ENCODE data around the gene CA12. TPM values are rescaled to one million over a fixed set of nuclear protein-coding genes. Genes with fewer than 3 reads are reported as not detected.
A peak's percentile ranks its signal among the peaks of the same experiment; 100 is the strongest.

Gene CA12
- polyA plus RNA-seq, 5 donors = 1.8 to 6.4 (median 2.1) TPM

GRCh38 chr15:63379492-63380150 is 2.0 kb downstream of the CA12 start:
- DNase-seq = no peak

DNA sequence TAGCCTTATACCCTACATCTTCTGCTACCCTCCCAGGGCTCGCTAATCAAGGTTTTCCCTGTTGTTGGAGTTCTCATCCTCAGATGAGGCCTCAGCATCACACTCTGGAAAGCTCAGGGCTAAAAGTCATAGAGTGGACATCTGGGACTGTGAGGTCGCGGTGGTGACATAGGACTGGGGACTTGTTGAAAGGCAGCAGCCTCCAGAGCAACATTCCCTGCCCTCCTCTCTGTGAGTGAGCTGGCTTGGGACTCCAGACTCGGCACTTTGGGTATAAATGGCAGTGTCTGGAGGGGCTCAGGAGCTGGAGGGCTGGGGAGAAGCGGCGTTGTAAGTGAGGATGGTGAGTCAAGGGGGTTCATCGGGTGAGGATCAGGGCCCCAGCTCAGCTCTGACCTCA is 2.7 kb downstream of the CA12 start:
- no peak for DNase-seq

- peak; percentile 59 to 74 for DNase-seq
Observed at GRCh38 chr15:63374686-63375520, 6.7 kb downstream of the CA12 start.

DNA sequence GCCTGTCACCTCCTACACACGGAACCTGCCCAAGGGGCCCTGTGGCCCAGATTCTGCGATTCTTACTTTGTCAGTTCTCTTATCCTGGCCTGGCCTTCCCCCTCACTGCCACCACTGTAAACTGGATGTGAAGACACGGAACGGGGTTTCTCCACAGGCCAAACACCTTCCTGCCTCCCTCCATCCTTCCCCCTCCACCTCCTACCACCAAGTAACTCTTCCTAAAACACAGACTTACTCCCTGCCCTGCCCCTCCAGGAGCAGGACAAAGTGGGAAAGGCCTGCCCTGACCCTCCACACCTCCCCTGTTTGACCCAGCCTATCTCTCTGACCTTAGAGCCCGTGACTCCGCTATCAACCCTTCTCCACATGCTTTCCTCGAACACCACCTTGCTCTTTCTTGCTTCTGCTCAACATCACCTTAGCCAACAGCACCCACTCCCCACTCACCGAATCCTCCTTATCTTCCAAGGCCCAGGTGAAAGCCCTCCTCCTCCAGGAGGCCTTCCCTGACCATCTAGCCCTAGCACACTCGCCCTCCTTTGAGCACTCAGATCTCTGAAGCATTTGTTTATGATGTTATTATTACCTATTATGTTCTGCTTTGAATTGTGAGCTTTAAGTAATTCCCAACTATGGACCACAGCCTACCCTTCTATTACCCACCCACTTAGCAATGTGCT is 7.6 kb downstream of the CA12 start:
- no peak for DNase-seq

DNA sequence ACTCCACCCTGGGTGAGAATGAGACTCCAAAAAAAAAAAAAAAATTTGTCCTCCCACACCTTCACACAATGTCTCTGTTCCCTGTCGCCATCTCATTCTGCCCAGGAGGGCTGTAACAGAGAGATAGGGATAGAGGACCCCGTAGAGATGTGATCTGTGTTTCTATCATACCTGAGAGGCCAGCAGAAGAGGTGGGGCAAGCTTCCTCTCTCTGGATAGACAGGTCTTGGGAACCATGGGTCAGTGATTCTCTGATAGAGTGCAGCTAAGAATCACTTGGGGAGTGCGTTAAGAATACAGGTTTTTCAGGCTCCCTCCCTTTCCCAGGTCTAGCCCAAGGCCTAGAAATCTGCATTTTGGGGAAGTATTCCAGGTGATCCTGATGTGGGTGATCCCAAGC is 8.3 kb downstream of the CA12 start:
- no peak for DNase-seq

- DNase-seq = no peak
Observed at GRCh38 chr15:63372753-63373152, 8.9 kb downstream of the CA12 start.

DNA sequence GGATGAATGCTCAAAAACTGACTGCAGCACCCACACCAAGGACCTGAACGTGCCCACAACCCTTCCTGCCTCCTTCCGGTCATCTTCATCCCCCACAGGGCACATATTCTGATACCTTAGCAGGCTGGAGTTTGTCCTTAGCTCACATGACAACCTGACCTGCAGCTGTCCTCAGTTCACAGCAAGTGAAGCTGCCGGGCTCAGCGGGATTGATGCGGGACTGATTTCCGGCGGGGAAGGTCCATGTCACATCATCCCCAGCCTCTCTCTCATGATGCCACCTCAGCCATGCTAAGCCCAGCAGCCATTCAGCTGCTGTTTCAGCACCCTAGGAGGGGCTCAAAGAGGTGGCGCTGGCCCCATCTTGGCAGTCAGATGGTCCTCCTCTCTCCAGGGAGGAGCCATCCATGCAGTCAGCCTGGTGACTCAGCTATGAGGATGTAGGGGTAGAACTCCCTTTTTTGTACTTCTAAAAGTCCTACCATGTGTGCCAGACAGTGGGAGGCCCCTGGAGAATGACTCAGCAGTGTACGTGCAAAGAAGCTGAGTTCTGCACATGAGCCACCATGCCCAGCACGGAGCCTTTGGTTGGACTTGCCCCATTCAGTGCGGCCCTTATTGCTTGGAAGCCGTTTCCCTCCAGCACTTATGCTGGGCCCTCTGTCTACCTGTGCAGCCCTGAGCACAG is 9.5 kb downstream of the CA12 start:
- DNase-seq = no peak

DNA sequence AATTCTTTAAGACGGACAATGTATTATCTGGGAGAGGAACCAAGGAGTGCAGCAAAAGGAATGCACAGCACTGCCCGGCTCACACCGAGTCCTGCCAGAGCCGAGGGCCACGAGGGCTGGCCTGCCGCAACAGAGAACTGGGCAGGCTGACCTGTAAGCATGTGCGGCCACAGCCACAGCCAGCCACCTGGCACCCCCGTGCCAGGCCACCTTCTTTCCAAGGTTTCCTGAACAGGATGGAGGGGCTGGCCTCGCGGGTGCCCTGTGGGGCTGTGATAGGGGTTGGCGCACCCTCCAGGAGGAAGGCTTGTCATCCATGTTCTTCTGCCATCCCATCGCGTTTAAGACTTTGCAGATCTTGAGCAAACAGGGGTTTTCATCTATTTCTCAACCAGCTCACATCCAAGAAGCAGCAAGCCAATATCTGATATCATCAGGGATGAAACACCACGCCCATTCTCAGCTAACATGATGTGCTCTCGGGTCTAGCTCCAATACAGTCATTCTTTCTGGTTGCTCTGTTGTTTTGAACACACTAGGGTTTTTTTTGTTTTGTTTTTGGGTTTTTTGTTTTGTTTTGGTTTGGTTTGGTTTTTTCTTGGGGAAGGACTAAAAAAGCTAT is 10.2 kb downstream of the CA12 start:
- DNase-seq = no peak

- DNase-seq = no peak
Observed at GRCh38 chr15:63370764-63371163, 10.9 kb downstream of the CA12 start.

DNA sequence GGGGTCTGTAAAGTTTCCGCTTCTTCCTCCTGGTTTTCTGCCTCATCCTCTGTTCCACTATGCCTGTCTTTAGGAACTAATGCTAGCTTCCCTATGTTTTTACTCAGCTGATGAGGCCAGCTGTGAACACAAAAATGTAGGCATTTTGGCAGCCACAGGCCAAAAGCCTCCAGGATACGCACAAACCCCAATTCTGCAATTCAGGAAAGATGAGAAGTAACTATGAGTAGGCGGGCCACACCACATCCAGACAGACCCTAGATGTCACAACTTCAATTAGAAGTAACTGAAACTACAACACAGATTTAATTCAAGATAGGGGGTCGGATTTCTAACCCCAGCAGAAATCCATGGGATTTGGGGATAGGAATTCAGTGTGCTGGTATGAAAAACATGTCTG is 11.9 kb downstream of the CA12 start:
- no peak for DNase-seq

DNA sequence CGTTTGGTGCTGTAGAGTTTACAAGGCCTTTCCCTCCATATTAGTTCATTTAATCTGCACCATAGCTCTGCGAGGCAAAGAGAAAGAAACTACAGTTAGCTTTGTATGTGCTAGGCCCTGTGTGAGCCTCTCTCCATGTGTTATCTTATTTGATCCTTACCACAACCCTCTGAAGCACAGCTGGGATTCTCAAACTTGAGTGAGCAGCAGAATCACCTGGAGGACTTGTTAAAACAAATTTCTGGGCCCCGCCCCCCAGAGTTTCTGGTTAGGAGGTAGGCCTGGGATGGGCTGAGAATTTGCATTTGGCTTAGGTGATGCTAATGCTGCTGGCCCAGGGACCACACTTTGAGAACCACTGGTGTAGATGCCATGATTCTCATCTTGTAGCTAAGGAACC is 12.3 kb downstream of the CA12 start:
- no peak for DNase-seq

- no peak for DNase-seq
Observed at GRCh38 chr15:63368503-63368902, 13.1 kb downstream of the CA12 start.

DNA sequence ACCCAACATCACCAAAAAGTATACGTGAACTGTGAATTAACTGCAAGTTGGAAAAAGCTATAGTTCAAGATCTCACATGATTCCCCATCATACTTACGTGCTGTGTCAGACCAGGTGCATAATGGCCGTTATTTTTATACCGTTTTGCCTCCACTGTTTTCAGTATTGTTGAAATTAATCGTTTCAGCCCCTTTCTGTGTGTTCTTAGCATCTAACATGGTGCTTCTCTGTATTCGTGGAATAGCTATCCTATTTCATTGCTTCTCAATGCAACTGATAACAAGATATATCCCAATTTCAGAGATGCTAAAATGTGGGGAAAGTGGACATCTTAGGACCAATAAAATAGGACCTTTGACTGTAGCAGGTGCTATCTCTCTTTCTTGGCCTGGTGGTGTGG is 13.7 kb downstream of the CA12 start:
- DNase-seq = no peak

- DNase-seq = no peak
Observed at GRCh38 chr15:63367390-63367789, 14.3 kb downstream of the CA12 start.

DNA sequence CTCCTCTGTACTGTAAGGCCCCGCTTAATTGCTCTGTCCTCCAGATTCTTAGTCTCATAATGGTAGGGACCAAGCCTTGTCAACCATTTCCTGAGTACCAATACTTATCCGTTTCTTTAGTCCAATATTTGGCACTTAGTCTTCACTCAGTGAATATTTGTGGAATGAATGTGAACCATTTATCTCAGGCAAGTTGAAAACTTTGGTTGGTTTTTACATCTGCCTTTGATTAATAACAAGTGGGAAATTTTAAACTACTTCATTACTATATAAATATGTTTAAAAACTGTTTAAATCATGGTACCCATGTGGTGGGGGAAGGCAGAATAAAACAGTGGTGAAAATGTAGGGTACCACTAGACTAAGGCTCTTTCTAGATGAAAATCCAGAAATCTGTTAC is 15.2 kb downstream of the CA12 start:
- DNase-seq = no peak

DNA sequence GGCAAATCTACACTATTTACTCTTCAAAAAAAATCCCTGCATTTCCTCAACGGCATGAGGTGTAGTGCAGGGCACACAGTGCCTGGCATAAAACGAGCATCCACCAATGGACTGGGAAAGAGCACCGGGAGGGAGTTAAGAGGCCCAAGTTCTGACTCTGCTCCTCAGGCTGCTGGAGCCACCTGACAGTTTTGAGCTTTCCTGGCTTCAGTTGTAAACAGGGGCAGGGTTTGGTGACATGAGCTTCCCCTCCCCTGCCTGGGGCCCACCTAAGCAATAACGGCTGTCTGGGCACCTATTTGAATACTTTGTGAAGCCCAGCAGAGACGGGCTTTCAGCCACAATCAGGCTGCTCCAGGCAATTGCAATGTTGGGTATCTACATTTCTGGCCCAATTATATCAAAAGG is 16.4 kb downstream of the CA12 start:
- no peak for DNase-seq

DNA sequence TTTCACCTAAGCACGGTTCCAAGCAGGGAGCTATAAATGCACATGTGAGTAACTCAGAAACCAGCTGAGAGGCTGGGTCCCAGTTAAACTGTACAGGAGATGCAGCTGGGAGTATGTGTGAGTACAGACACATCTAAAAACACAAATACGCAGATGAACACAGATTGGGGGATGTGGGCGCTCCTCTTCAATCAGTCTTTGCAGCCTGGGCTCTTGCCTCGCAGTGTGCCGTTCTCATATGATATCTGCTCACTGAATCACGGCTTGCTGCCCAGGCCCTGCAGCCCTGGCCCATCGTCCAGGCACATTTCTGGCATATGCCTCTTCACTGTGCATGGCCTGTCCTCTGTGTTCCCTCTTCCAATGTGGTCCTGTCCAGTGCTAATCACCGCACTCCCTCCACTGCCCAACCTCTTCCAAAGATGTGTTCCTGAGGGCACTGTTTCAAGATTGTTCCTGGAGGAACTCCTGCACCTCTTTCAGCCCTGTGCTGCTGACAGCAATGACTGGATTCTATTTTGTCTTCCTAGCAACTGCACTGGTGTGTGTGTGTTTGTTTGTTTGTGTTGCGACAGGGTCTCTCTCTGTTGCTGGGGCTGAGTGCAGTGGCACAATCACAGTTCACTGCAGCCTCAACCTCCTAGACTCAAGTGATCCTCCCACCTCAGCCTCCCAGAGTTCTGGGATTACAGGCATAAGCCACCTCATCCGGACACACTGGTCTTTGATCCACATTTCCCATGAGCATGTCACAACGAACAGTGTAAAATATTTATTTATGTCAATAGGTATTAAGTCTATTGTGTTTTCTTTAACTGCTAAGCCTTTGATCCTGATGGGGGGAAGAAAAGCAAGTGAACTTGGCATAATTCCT is 17.0 kb downstream of the CA12 start:
- no peak for DNase-seq

DNA sequence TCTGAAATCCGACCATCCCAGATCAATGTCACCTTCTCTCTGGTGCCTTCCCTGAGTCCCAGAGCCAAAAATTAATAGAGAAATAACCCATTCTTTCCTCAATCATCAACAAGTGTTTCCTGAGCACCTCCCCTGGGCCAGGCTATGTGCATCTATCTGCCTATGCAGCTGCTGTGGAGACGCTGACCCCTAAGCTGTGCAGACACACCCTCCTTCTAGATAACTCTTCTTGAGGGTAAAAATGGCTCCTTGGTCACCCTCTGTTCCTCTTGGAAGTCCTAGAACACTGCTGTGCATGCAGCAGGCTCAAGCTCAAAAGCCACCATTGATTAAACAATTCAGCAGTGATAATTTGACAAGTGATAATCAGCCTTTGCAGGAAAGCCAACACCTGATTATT is 18.4 kb downstream of the CA12 start:
- no peak for DNase-seq

GRCh38 chr15:63362885-63363284 is 18.8 kb downstream of the CA12 start:
- DNase-seq = no peak

DNA sequence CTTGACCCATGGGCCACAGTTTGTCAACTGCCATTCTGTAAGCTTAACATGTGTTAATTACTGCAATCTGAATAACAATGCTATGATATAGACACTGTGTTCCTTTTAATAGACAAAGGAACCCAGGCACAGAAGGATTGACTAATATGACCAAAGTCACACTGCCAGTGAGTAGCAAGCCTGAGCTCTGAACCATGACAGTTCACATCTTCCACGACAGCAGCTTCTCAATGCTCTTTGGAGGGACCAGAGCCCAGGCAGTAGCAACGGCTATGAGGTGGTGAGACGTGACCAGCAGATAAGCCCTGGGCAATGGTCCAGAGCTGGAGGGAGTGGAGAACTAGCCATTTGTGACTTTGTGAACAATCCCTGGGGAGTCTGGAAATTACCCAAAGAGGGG is 19.4 kb downstream of the CA12 start:
- DNase-seq = no peak

DNA sequence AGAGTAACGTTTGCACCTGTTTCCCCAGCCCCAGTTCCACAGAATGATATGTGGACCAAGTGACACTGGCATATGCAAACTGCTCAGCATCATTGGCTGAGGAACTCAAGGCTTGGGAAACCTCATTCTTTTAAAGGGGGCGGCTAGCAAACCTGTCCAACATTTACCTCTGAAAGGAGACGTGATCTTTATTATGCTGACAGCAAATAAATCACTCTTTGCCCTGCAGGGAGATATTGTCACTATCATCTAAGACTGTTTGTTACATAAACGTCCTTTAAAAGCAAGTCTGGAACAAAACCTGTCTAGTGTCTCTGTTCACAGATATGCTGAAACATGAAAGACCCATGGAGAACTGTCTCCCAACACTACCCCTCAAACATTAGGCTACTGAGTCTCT is 21.5 kb downstream of the CA12 start:
- no peak for DNase-seq
